HCT116 (cell line): ENCODE data around the gene RASL10B. TPM values are rescaled to one million over a fixed set of nuclear protein-coding genes. Genes with fewer than 3 reads are reported as not detected.

Source experiments
- ATAC-seq: fragments of 200-7000 bp; cut with Tn5 transposase; 2 replicates; pipeline ENCODE4 v1.9.1; 2020; ENCODE audit warnings: mild to moderate bottlenecking, moderate library complexity
- BruUV-seq: library from RNA; stranded (reverse); fragments of 400-500 nt; replicated peaks from 2 replicates; lab custom pipeline; 2021; lab: Mats Ljungman, UMichigan
- CTCF ChIA-PET: fragments of 300-600 bp; sonication (Branson Sonifier 250); formaldehyde crosslinking; loops from one replicate; lab custom pipeline; 2021; ENCODE audit warnings: antibody characterized with exemption; lab: Charles Lee
- POLR2A ChIA-PET: fragments of 300-600, 350-600 bp; sonication (Branson Sonifier 250); formaldehyde crosslinking; loops from one replicate; lab custom pipeline; 2021; ENCODE audit warnings: antibody characterized with exemption; lab: Charles Lee
- RAD21 ChIA-PET, 2 experiments: fragments of 300-600 bp; sonication (Branson Sonifier 250); formaldehyde crosslinking; loops; one replicate each; lab custom pipeline; 2023; ENCODE audit warnings: low total read pairs in 2 of 2; ENCODE audit not compliant: uncharacterized antibody in 2 of 2, unreplicated experiment in 2 of 2, low non-redundant PET in 1 of 2; lab: Charles Lee
- DNase-seq: peaks from one replicate; pipeline ENCODE4 v3.0.0-alpha.2; 2010; ENCODE audit warnings: low read depth, low spot score
- H2AFZ ChIP-seq: fragments of 200-600 bp; shearing (Covaris generic), sonication (generic); 2 replicates; pipeline ENCODE4 v1.6.1; 2017; ENCODE audit warnings: low read depth, mixed run types, mixed read lengths, antibody characterized with exemption, low read length; ENCODE audit not compliant: poor library complexity, severe bottlenecking
- H3K27ac ChIP-seq: 2 replicates; pipeline ENCODE4 v1.5.1; 2012; ENCODE audit warnings: low read depth, low read length
- H3K27me3 ChIP-seq: fragments of 200-600 bp; sonication (generic); 2 replicates; pipeline ENCODE4 v1.6.1; 2016; ENCODE audit warnings: mixed run types, low read length, mixed read lengths; ENCODE audit not compliant: insufficient read depth
- H3K36me3 ChIP-seq, 2 experiments: fragments of 200-500 bp in 1 of 2; fragments of 200-600 bp in 1 of 2; sonication (Bioruptor generic) in 1 of 2; sonication (generic) in 1 of 2; 2 replicates each; pipeline versions ENCODE4 v1.5.1 to v1.6.1; 2014 to 2016; ENCODE audit warnings: low read length in 2 of 2, inconsistent platforms in 1 of 2, mixed read lengths in 1 of 2, mixed run types in 1 of 2; ENCODE audit not compliant: insufficient read depth in 2 of 2, control insufficient read depth in 1 of 2
- H3K4me1 ChIP-seq, 2 experiments: fragments of 200-600 bp in 1 of 2; sonication (generic) in 1 of 2; 2 replicates each; pipeline versions ENCODE4 v1.5.1 to v1.6.1; 2012 to 2017; ENCODE audit warnings: low read length in 2 of 2, inconsistent platforms in 1 of 2, mild to moderate bottlenecking in 1 of 2, mixed read lengths in 1 of 2, mixed run types in 1 of 2, moderate library complexity in 1 of 2; ENCODE audit not compliant: insufficient read depth in 2 of 2, control insufficient read depth in 1 of 2
- H3K4me2 ChIP-seq: fragments of 200-600 bp; sonication (generic); 2 replicates; pipeline ENCODE4 v1.6.1; 2017; ENCODE audit warnings: mixed run types, low read length, mixed read lengths
- H3K4me3 ChIP-seq, 2 experiments: fragments of 200-600 bp in 1 of 2; sonication (generic) in 1 of 2; replicated peaks in 1 of 2; 2 replicates each; pipeline ENCODE4 v1.5.1; 2011 to 2016; ENCODE audit warnings: low read length in 2 of 2, control low read depth in 1 of 2, low read depth in 1 of 2, mild to moderate bottlenecking in 1 of 2, mixed read lengths in 1 of 2, mixed run types in 1 of 2
- H3K79me2 ChIP-seq: fragments of 200-600 bp; sonication (generic); 2 replicates; pipeline ENCODE4 v1.6.1; 2017; ENCODE audit warnings: mild to moderate bottlenecking, mixed run types, low read length, moderate library complexity, mixed read lengths; ENCODE audit not compliant: insufficient read depth
- H3K9ac ChIP-seq: fragments of 200-600 bp; sonication (generic); 2 replicates; pipeline ENCODE4 v1.6.1; 2016; ENCODE audit warnings: low read length, mixed read lengths
- H3K9me2 ChIP-seq: fragments of 200-600 bp; sonication (generic), shearing (Covaris generic); 2 replicates; pipeline ENCODE4 v1.6.1; 2017; ENCODE audit warnings: mixed run types, mild to moderate bottlenecking, moderate library complexity; ENCODE audit not compliant: insufficient read depth
- H3K9me3 ChIP-seq, 2 experiments: fragments of 200-500 bp in 1 of 2; fragments of 200-600 bp in 1 of 2; sonication (Bioruptor generic) in 1 of 2; sonication (generic) in 1 of 2; 2 replicates each; pipeline ENCODE4 v1.6.1; 2014 to 2017; ENCODE audit warnings: low read length in 2 of 2, mixed read lengths in 2 of 2, inconsistent platforms in 1 of 2, low read depth in 1 of 2, mild to moderate bottlenecking in 1 of 2, mixed run types in 1 of 2, moderate library complexity in 1 of 2; ENCODE audit not compliant: control insufficient read depth in 1 of 2, insufficient read depth in 1 of 2
- H4K20me1 ChIP-seq: fragments of 200-600 bp; sonication (generic), shearing (Covaris generic); 2 replicates; pipeline ENCODE4 v1.6.1; 2017; ENCODE audit warnings: mixed run types, mild to moderate bottlenecking, moderate library complexity; ENCODE audit not compliant: insufficient read depth
- CBX3 ChIP-seq: IDR thresholded peaks from 2 replicates; pipeline ENCODE4 v1.6.1; 2012; ENCODE audit warnings: low read depth
- CEBPB ChIP-seq: IDR thresholded peaks from 2 replicates; pipeline ENCODE4 v1.6.1; 2012; ENCODE audit warnings: low read depth
- EGR1 ChIP-seq: IDR thresholded peaks from 2 replicates; pipeline ENCODE4 v1.6.1; 2012; ENCODE audit warnings: low read depth
- ELF1 ChIP-seq: IDR thresholded peaks from 2 replicates; pipeline ENCODE4 v1.6.1; 2012; ENCODE audit warnings: low read depth, borderline replicate concordance
- EZH2 ChIP-seq: fragments of 200-600 bp; sonication (generic); IDR thresholded peaks from 2 replicates; pipeline ENCODE4 v1.6.1; 2017; ENCODE audit warnings: antibody characterized with exemption, mixed run types
- EZH2phosphoT487 ChIP-seq: fragments of 200-600 bp; IDR thresholded peaks from 2 replicates; pipeline ENCODE4 v1.6.1; 2018; ENCODE audit warnings: antibody characterized with exemption, borderline replicate concordance
- POLR2A ChIP-seq: IDR thresholded peaks from 2 replicates; pipeline ENCODE4 v1.7.0; 2011; ENCODE audit warnings: borderline replicate concordance; ENCODE audit not compliant: insufficient read depth, insufficient read length; ENCODE audit errors: extremely low read depth
- POLR2AphosphoS5 ChIP-seq: IDR thresholded peaks from 2 replicates; pipeline ENCODE4 v1.6.1; 2011; ENCODE audit warnings: mild to moderate bottlenecking, low read depth, low read length, moderate library complexity
- RAD21 ChIP-seq: IDR thresholded peaks from 2 replicates; pipeline ENCODE4 v1.6.1; 2012; ENCODE audit warnings: low read depth, mild to moderate bottlenecking
- SP1 ChIP-seq: IDR thresholded peaks from 2 replicates; pipeline ENCODE4 v1.6.1; 2012; ENCODE audit warnings: low read depth
- SRF ChIP-seq: IDR thresholded peaks from 2 replicates; pipeline ENCODE4 v1.6.1; 2012; ENCODE audit warnings: low read depth
- ZNF274 ChIP-seq: fragments of 200-500 bp; sonication (Bioruptor generic); IDR thresholded peaks from 2 replicates; pipeline ENCODE4 v1.6.1; 2014; ENCODE audit warnings: mild to moderate bottlenecking, low read depth, low read length, inconsistent platforms
- intact Hi-C: fragments of 100-400 bp; cut with micrococcal nuclease; formaldehyde crosslinking; loops from 2 replicates; pipeline ENCODE4 v1.10.0; 2022
- total RNA-seq: library from RNA; stranded (reverse); gene quantifications from one replicate; pipeline ENCODE4 v1.2.1, GENCODE V29; 2021; ENCODE audit not compliant: unreplicated experiment
- TF ChIP-seq, protein P1 (sequence below), 3 experiments: fragments of 200-600 bp in 1 of 3; sonication (generic) in 1 of 3; IDR thresholded peaks in 2 of 3; conservative IDR thresholded peaks in 1 of 3; 2 replicates each; pipeline ENCODE4 v1.5.1; 2012 to 2017; ENCODE audit warnings: low read depth in 2 of 3, low read length in 2 of 3, antibody characterized with exemption in 1 of 3, borderline replicate concordance in 1 of 3, control low read depth in 1 of 3, mild to moderate bottlenecking in 1 of 3, mixed read lengths in 1 of 3, mixed run types in 1 of 3, moderate library complexity in 1 of 3; ENCODE audit not compliant: insufficient read depth in 1 of 3
- TF ChIP-seq, protein P2 (sequence below): IDR thresholded peaks from 2 replicates; pipeline ENCODE4 v1.6.1; 2012
- TF ChIP-seq, protein P3 (sequence below): IDR thresholded peaks from 2 replicates; pipeline ENCODE4 v1.6.1; 2012; ENCODE audit warnings: low read depth
- TF ChIP-seq, protein P4 (sequence below): IDR thresholded peaks from 2 replicates; pipeline ENCODE4 v1.6.1; 2012

The RASL10B gene
- total RNA-seq, 1 experiment from 2014 or later = 0.15 TPM

DNA sequence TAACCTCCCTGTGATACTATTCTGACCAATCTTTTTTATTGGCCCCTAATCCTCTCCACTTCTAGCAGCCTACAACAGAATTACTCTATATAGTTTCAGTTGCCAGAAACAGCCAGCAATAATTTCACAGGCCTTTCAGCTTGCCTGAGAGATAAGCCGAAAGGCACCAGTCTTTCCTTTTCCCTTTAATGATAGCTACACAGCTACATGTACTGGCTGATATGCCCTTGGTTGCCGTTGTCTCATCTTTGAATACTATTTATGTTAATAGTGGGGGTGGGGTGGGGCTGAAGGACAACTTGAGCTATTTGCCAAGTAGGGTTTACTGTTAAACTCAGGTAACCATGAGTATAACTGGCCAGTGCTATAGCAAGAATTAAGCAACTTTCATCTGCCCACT lies 35.8 kb upstream of the RASL10B start:
- BruUV-seq = no TSS peak
- H3K9ac ChIP-seq = no peak overlapping the region

More for the DNA sequence above, 35.8 kb upstream of the RASL10B start:
- H3K9me3 ChIP-seq = no peaks in the 10 kb centered on the region
- H3K9me2 ChIP-seq = no peaks in the 10 kb centered on the region
- H3K79me2 ChIP-seq = peaks cover 3% of the 10 kb centered on the region; the same call in 1 of the 2 replicates
- no peak overlapping the region for H2AFZ ChIP-seq
- ChIA-PET RAD21 (no interaction called here), CTCF (no interaction called here), POLR2A (no interaction called here)
- no peak overlapping the region for H3K27ac ChIP-seq
- no peak for ATAC-seq
- no peaks in the 10 kb centered on the region for H3K27me3 ChIP-seq
- no peak overlapping the region for H3K4me2 ChIP-seq
- DNase-seq = no peak
- intact Hi-C loops = no loop called here
- H3K4me1 ChIP-seq = no peaks in the 10 kb centered on the region
- H4K20me1 ChIP-seq = no peaks in the 10 kb centered on the region
- TF ChIP-seq, protein P1, sequence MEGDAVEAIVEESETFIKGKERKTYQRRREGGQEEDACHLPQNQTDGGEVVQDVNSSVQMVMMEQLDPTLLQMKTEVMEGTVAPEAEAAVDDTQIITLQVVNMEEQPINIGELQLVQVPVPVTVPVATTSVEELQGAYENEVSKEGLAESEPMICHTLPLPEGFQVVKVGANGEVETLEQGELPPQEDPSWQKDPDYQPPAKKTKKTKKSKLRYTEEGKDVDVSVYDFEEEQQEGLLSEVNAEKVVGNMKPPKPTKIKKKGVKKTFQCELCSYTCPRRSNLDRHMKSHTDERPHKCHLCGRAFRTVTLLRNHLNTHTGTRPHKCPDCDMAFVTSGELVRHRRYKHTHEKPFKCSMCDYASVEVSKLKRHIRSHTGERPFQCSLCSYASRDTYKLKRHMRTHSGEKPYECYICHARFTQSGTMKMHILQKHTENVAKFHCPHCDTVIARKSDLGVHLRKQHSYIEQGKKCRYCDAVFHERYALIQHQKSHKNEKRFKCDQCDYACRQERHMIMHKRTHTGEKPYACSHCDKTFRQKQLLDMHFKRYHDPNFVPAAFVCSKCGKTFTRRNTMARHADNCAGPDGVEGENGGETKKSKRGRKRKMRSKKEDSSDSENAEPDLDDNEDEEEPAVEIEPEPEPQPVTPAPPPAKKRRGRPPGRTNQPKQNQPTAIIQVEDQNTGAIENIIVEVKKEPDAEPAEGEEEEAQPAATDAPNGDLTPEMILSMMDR (IDR thresholded peaks at IDR 0.05 in 2 of 3, conservative IDR thresholded peaks at IDR 0.05 in 1 of 3; ENCODE audit: borderline replicate concordance in 1 of 3, insufficient read depth in 1 of 3, low read depth in 2 of 3, low read length in 2 of 3) = no peak
- TF ChIP-seq ZNF274 (no peak), POLR2AphosphoS5 (no peak), SRF (no peak), EZH2phosphoT487 (no peak), CBX3 (no peak), RAD21 (no peak), CEBPB (no peak), POLR2A (no peak), ELF1 (no peak), EZH2 (no peak), EGR1 (no peak), SP1 (no peak)
- TF ChIP-seq, protein P2, sequence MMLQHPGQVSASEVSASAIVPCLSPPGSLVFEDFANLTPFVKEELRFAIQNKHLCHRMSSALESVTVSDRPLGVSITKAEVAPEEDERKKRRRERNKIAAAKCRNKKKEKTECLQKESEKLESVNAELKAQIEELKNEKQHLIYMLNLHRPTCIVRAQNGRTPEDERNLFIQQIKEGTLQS = no peak
- TF ChIP-seq, protein P3, sequence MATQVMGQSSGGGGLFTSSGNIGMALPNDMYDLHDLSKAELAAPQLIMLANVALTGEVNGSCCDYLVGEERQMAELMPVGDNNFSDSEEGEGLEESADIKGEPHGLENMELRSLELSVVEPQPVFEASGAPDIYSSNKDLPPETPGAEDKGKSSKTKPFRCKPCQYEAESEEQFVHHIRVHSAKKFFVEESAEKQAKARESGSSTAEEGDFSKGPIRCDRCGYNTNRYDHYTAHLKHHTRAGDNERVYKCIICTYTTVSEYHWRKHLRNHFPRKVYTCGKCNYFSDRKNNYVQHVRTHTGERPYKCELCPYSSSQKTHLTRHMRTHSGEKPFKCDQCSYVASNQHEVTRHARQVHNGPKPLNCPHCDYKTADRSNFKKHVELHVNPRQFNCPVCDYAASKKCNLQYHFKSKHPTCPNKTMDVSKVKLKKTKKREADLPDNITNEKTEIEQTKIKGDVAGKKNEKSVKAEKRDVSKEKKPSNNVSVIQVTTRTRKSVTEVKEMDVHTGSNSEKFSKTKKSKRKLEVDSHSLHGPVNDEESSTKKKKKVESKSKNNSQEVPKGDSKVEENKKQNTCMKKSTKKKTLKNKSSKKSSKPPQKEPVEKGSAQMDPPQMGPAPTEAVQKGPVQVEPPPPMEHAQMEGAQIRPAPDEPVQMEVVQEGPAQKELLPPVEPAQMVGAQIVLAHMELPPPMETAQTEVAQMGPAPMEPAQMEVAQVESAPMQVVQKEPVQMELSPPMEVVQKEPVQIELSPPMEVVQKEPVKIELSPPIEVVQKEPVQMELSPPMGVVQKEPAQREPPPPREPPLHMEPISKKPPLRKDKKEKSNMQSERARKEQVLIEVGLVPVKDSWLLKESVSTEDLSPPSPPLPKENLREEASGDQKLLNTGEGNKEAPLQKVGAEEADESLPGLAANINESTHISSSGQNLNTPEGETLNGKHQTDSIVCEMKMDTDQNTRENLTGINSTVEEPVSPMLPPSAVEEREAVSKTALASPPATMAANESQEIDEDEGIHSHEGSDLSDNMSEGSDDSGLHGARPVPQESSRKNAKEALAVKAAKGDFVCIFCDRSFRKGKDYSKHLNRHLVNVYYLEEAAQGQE = no peak
- TF ChIP-seq, protein P4, sequence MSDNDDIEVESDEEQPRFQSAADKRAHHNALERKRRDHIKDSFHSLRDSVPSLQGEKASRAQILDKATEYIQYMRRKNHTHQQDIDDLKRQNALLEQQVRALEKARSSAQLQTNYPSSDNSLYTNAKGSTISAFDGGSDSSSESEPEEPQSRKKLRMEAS = no peak
- peaks cover 16 to 18% of the 10 kb centered on the region in 2 experiments; a peak in 3 of 4 replicates for H3K36me3 ChIP-seq
- no peak overlapping the region for H3K4me3 ChIP-seq
